ENCODE measurements around the gene BEND6.
A peak's percentile ranks its signal among the peaks of the same experiment; 100 is the strongest.

The BEND6 gene

GRCh38 chr6:56954403-56955170 is at the start of gene BEND6:
BEND6 (plus strand) TSS chr6:56955107; CDS start chr6:56981811, 26,704 bp downstream.
- peak; percentile 14 for DNase-seq (ENCODE audit: low spot score)

- no peak for DNase-seq (ENCODE audit: low spot score)
Observed at GRCh38 chr6:56905378-56905777, 49.5 kb upstream of the BEND6 start.

GRCh38 chr6:56906752-56907151 is 48.2 kb upstream of the BEND6 start:
- DNase-seq (ENCODE audit: low spot score), result no peak

GRCh38 chr6:56909115-56909907 is 45.6 kb upstream of the BEND6 start:
- DNase-seq (ENCODE audit: low spot score), result no peak

GRCh38 chr6:56911847-56912246 is 43.1 kb upstream of the BEND6 start:
- DNase-seq (ENCODE audit: low spot score), result no peak

GRCh38 chr6:56913285-56914074 is 41.4 kb upstream of the BEND6 start:
- DNase-seq (ENCODE audit: low spot score), result no peak

- DNase-seq (ENCODE audit: low spot score), result no peak
Observed at GRCh38 chr6:56914798-56915658, 39.9 kb upstream of the BEND6 start.

- no peak for DNase-seq (ENCODE audit: low spot score)
Observed at GRCh38 chr6:56915832-56916231, 39.1 kb upstream of the BEND6 start.

- no peak for DNase-seq (ENCODE audit: low spot score)
Observed at GRCh38 chr6:56916849-56917551, 37.9 kb upstream of the BEND6 start.

- DNase-seq (ENCODE audit: low spot score), result no peak
Observed at GRCh38 chr6:56922645-56923044, 32.3 kb upstream of the BEND6 start.

GRCh38 chr6:56923565-56923964 is 31.3 kb upstream of the BEND6 start:
- no peak for DNase-seq (ENCODE audit: low spot score)

- DNase-seq (ENCODE audit: low spot score), result peak; percentile 9
Observed at GRCh38 chr6:56927538-56928453, 27.1 kb upstream of the BEND6 start.

- no peak for DNase-seq (ENCODE audit: low spot score)
Observed at GRCh38 chr6:56930846-56931245, 24.1 kb upstream of the BEND6 start.

GRCh38 chr6:56932910-56933477 is 21.9 kb upstream of the BEND6 start:
- DNase-seq (ENCODE audit: low spot score), result no peak

- DNase-seq (ENCODE audit: low spot score), result no peak
Observed at GRCh38 chr6:56933650-56934049, 21.3 kb upstream of the BEND6 start.

GRCh38 chr6:56934876-56935275 is 20.0 kb upstream of the BEND6 start:
- no peak for DNase-seq (ENCODE audit: low spot score)

GRCh38 chr6:56936466-56936865 is 18.4 kb upstream of the BEND6 start:
- DNase-seq (ENCODE audit: low spot score), result no peak

- no peak for DNase-seq (ENCODE audit: low spot score)
Observed at GRCh38 chr6:56938649-56939191, 16.2 kb upstream of the BEND6 start.

GRCh38 chr6:56940463-56940862 is 14.4 kb upstream of the BEND6 start:
- DNase-seq (ENCODE audit: low spot score), result no peak

All from NAMALWA (cell line).